Left lung (tissue), 10 donors: ENCODE measurements around the gene FAM78B. TPM values are rescaled to one million over a fixed set of nuclear protein-coding genes. Genes with fewer than 3 reads are reported as not detected.

Experiments used
- ATAC-seq: fragments of 200-7000 bp; cut with Tn5 transposase; one replicate; pipeline ENCODE4 v1.9.1; 2020; ENCODE audit warnings: moderate library complexity
- DNase-seq, 4 donors: peaks; one replicate each; pipeline ENCODE4 v3.0.0-alpha.2; 2013 to 2020
- H3K27ac ChIP-seq, 2 donors: fragments of 200-600 bp; sonication (generic) in 1 of 2; one replicate each; pipeline versions ENCODE4 v1.5.0 to v1.8.0; 2020 to 2021
- H3K27me3 ChIP-seq, 2 donors: fragments of 200-600 bp; sonication (generic) in 1 of 2; one replicate each; pipeline versions ENCODE4 v1.5.0 to v1.8.0; 2020 to 2021
- H3K36me3 ChIP-seq, 2 donors: fragments of 200-600 bp; sonication (generic) in 1 of 2; one replicate each; pipeline versions ENCODE4 v1.5.0 to v1.8.0; 2020 to 2021
- H3K4me1 ChIP-seq, 2 donors: fragments of 200-600 bp; one replicate each; pipeline ENCODE4 v1.8.0; 2021
- H3K4me3 ChIP-seq, 2 donors: fragments of 200-600 bp; sonication (generic) in 1 of 2; one replicate each; pipeline versions ENCODE4 v1.5.0 to v1.8.0; 2020 to 2021; ENCODE audit warnings: mild to moderate bottlenecking in 1 of 2
- H3K9me3 ChIP-seq, 2 donors: fragments of 200-600 bp; sonication (generic) in 1 of 2; one replicate each; pipeline versions ENCODE4 v1.5.0 to v1.8.0; 2020 to 2021
- CTCF ChIP-seq, 2 donors: fragments of 200-600 bp; sonication (generic) in 1 of 2; IDR thresholded peaks; one replicate each; pipeline versions ENCODE4 v1.5.0 to v1.8.0; 2021; ENCODE audit warnings: antibody characterized with exemption in 2 of 2
- intact Hi-C, 2 donors: fragments of 100-400 bp; cut with DNase I; formaldehyde crosslinking; loops; one replicate each; pipeline versions ENCODE4 v1.11.2 to v1.14.2; 2022
- polyA plus RNA-seq, 6 donors: library from polyadenylated mRNA; unstranded; fragments of 120-200 nt; gene quantifications; one replicate each; pipeline ENCODE4 v1.2.1, GENCODE V29; 2013; ENCODE audit not compliant: insufficient read length in 6 of 6
- total RNA-seq, 2 donors: library from RNA; stranded (reverse); fragmentation: NEBNext Ultra II Directional; extraction: Animal tissue kit (Norgen Biotek cat#: 25700); gene quantifications; one replicate each; pipeline ENCODE4 v1.2.1, GENCODE V29; 2021
- donor health status: DM: no; HTN: yes; CAD: no.
- donor health status: DM: no; HTN: no; CAD: no.

The FAM78B gene
- total and polyA plus RNA-seq, 8 donors: 0.81 to 1.1 (median 0.92) TPM

DNA sequence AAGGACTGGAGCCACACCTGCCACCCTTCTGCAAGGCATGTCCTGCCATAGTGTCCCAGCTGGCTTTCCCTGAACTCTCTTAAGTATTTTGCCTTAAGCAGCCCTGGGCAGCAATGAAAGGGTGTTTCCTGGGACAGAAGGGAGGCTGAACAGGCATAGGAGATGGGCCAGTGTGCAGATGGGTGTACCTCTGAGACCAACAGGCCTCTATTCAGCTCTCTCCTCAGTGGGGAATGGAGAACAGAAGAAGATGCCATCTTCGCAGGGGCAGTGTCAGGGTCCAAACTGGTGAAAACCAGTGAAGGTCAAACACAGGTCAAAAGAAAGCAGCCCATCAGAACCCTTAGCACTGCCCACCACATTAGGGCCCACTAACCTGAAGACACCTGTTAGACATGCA, 53.2 kb downstream of the FAM78B start:
- Histone ChIP-seq H3K4me1 (no peaks in the 10 kb centered on the region), H3K27me3 (no peaks in the 10 kb centered on the region), H3K36me3 (no peaks in the 10 kb centered on the region), H3K27ac (no peak overlapping the region), H3K9me3 (no peaks in the 10 kb centered on the region), H3K4me3 (no peak overlapping the region)
- TF ChIP-seq CTCF (IDR thresholded peaks at IDR 0.05): no peak
- ATAC-seq (no peak), DNase-seq (no peak)
- intact Hi-C loops: no loop called here

DNA sequence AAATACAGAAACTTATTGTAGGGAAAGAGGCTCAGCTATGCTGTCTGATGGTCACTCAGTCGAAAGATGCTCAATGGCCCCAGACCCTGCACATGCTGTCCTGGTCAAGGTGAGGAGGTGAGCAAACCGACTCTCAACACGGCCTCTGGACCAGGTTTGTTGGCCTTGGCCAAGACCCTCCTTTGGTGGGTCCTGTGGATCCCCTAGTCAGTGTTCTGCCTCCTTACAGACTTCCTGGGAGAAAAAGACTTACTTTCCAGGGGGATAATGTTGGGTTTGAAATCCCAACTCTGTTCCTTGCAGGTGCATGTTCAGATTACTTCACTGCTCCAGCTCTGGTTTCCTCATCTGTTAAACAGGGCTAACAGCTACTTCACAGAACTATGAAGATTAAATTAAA, 53.8 kb downstream of the FAM78B start:
- H3K4me1 ChIP-seq: no peaks in the 10 kb centered on the region
- ATAC-seq: no peak
- H3K36me3 ChIP-seq: no peaks in the 10 kb centered on the region
- no peak overlapping the region for H3K4me3 ChIP-seq
- no peaks in the 10 kb centered on the region for H3K27me3 ChIP-seq
- DNase-seq: no peak
- TF ChIP-seq CTCF (IDR thresholded peaks at IDR 0.05): no peak
- H3K27ac ChIP-seq: no peak overlapping the region
- intact Hi-C loops: no loop called here
- no peaks in the 10 kb centered on the region for H3K9me3 ChIP-seq

DNA sequence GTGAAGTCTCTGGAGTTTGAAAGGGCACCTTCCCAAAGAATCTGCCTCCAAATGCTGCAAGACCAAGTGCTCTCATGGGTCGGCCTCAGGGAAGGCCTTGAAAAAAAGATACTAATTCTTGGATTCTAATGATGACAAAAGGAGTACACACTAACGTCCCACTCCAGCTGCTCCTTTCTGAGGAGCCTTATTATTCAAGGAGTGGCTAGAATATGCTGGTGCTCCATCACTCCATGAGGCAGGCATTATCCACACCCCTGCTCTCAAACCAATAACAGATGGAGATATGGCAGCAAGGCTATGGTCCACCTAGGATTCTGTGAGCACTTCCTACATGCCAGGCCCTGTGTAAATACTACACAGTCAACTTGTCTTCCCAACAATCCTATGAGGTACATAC, 54.4 kb downstream of the FAM78B start:
- intact Hi-C loops: no loop called here
- H3K27me3 ChIP-seq: no peaks in the 10 kb centered on the region
- ATAC-seq: no peak

GRCh38 chr1:166111430-166111829, 55.4 kb downstream of the FAM78B start:
- Histone ChIP-seq H3K9me3 (no peaks in the 10 kb centered on the region), H3K27ac (no peak overlapping the region), H3K36me3 (no peaks in the 10 kb centered on the region), H3K27me3 (no peaks in the 10 kb centered on the region), H3K4me3 (no peak overlapping the region), H3K4me1 (no peaks in the 10 kb centered on the region)
- DNase-seq: no peak
- no peak for TF ChIP-seq CTCF (IDR thresholded peaks at IDR 0.05)
- intact Hi-C loops: no loop called here
- ATAC-seq: no peak

More for the DNA sequence above, 54.4 kb downstream of the FAM78B start:
- no peaks in the 10 kb centered on the region for H3K9me3 ChIP-seq
- no peak for TF ChIP-seq CTCF (IDR thresholded peaks at IDR 0.05)
- no peak overlapping the region for H3K4me3 ChIP-seq
- no peaks in the 10 kb centered on the region for H3K4me1 ChIP-seq
- no peak overlapping the region for H3K27ac ChIP-seq
- H3K36me3 ChIP-seq: no peaks in the 10 kb centered on the region
- no peak for DNase-seq

DNA sequence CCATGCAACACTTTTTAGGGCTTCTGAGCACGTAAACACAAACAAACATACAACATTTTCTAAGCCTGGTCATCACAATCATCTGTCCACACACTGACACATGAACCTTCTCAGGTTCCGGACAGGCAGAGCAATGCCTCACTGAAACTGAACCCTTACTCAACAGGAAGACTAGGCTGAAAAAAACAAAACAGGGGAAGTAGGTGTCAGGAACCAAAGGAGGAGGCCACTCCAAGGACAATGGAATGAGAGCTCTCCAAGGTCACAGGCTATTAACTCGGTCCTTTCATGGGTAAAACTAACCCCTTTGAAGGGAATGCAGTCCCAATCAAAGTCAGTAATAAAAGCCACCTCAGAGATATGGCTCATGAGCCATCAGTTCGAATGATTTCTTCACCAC, 76.6 kb downstream of the FAM78B start:
- no peak overlapping the region for H3K27ac ChIP-seq
- DNase-seq (no peak), ATAC-seq (no peak)
- no peaks in the 10 kb centered on the region for H3K27me3 ChIP-seq
- H3K4me1 ChIP-seq: no peaks in the 10 kb centered on the region
- no peak for TF ChIP-seq CTCF (IDR thresholded peaks at IDR 0.05)
- intact Hi-C loops: no loop called here
- no peak overlapping the region for H3K4me3 ChIP-seq
- no peaks in the 10 kb centered on the region for H3K9me3 ChIP-seq
- H3K36me3 ChIP-seq: no peaks in the 10 kb centered on the region
